ENCODE data around the gene ATL1.
A peak's percentile ranks its signal among the peaks of the same experiment; 100 is the strongest.
"Not testable (repeated sequence)": the region's sequence is repeated elsewhere in the genome, so short reads cannot be mapped to it uniquely, and the experiment has no call there.

Gene ATL1

DNA sequence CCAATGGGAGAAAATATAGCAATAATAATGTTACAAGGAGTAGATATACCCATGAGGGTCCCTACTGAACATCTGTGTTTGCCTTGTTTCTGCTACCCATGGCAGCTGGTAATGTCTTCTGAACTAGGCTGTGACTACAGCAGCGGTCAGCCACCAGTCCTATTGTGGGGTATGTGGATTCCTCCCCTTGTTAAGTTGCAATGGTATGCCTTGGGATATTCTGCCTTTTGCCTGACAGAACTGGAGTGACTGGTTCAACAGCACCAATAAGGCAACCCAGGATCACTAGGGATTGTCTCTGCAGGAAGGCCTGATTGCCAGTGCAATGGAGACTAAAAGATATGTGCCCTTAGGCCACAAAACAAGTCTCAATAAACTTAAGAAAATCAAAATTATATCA is 9.7 kb upstream of the ATL1 start:
- DNase-seq (ENCODE audit: low read depth): peak; percentile 64
- TF ChIP-seq, protein P1, sequence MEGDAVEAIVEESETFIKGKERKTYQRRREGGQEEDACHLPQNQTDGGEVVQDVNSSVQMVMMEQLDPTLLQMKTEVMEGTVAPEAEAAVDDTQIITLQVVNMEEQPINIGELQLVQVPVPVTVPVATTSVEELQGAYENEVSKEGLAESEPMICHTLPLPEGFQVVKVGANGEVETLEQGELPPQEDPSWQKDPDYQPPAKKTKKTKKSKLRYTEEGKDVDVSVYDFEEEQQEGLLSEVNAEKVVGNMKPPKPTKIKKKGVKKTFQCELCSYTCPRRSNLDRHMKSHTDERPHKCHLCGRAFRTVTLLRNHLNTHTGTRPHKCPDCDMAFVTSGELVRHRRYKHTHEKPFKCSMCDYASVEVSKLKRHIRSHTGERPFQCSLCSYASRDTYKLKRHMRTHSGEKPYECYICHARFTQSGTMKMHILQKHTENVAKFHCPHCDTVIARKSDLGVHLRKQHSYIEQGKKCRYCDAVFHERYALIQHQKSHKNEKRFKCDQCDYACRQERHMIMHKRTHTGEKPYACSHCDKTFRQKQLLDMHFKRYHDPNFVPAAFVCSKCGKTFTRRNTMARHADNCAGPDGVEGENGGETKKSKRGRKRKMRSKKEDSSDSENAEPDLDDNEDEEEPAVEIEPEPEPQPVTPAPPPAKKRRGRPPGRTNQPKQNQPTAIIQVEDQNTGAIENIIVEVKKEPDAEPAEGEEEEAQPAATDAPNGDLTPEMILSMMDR (IDR thresholded peaks at IDR 0.05; ENCODE audit: insufficient read depth, low read depth, low read length, missing control alignments): no peak
- H3K4me3 ChIP-seq (ENCODE audit: low read length): no peak overlapping the region

DNA sequence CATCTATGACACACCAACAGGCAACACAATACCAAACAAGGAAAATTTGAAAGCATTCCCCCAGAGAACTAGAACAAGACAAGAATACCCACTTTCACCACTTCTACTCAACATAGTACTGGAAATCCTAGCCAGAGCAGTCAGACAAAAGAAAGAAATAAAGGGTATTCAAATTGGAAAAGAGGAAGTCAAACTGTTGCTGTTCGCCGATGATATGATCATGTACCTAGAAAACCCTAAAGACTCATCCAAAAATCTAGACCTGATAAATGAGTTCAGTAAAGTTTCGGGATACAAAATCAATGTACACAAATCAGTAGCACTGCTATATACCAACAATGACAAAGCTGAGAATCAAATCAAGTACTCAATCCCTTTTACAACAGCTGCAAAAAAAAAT is 8.1 kb upstream of the ATL1 start:
- no peak overlapping the region for H3K4me3 ChIP-seq (ENCODE audit: low read length)
- no peak for DNase-seq (ENCODE audit: low read depth)
- TF ChIP-seq, protein P1 (IDR thresholded peaks at IDR 0.05; ENCODE audit: insufficient read depth, low read depth, low read length, missing control alignments): no peak

DNA sequence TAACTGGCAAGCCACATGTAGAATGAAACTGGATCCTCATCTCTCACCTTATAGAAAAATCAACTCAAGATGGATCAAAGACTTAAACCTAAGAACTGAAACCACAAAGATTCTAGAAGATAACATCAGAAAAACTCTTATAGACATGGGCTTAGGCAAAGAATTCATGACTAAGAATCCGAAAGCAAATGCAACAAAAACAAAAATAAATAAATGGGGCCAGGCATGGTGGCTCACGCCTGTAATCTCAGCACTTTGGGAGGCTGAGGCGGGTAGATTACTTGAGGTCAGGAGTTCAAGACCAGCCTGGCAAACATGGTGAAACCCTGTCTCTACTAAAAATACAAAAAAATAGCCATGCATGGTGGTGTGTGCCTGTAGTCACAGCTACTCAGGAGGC is 7.1 kb upstream of the ATL1 start:
- DNase-seq (ENCODE audit: low read depth); H3K4me3 ChIP-seq (ENCODE audit: low read length): not testable (repeated sequence)

DNA sequence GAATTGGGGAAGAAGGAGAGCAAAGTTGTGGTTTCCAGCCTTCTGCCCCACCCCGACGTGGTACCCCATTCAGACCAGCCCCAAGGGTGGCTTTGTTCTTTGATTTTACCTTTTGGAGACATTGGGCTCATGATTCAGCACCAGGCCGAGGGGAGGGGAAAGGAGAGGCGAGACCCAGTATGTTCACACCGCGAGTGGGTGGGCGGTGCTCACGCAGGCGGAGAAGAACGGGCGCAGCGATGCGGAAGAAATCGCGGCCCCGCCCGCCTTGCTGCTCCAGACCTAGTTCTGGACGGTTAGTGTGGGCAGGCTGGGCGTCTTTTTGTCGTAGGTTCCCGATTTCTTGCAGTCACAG is 963 bp downstream of the ATL1 start:
- peak; percentile 67 for DNase-seq (ENCODE audit: low read depth)
- TF ChIP-seq, protein P1 (IDR thresholded peaks at IDR 0.05; ENCODE audit: insufficient read depth, low read depth, low read length, missing control alignments): no peak
- H3K4me3 ChIP-seq (ENCODE audit: low read length): peak overlapping the region; percentile 69

DNA sequence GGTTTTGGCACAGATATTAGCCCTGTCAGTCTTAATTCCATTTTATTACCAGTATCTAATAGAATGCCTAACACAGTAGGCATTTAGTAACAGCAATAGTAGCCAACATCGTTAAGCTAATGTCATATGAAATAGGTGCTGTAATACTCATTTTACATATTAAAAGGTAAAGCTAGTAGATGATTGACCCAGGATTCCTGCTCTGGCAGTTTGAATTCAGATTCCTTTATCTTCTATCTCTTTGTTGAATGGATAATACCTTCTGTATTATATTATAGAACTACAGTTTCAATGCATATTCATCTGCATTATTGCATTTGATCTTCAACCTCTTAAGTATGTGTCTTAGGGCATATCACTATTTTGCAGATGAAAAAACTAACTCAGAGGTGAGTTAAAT is 2.9 kb downstream of the ATL1 start:
- DNase-seq (ENCODE audit: low read depth): no peak
- TF ChIP-seq, protein P1 (IDR thresholded peaks at IDR 0.05; ENCODE audit: insufficient read depth, low read depth, low read length, missing control alignments): no peak
- no peak overlapping the region for H3K4me3 ChIP-seq (ENCODE audit: low read length)

DNA sequence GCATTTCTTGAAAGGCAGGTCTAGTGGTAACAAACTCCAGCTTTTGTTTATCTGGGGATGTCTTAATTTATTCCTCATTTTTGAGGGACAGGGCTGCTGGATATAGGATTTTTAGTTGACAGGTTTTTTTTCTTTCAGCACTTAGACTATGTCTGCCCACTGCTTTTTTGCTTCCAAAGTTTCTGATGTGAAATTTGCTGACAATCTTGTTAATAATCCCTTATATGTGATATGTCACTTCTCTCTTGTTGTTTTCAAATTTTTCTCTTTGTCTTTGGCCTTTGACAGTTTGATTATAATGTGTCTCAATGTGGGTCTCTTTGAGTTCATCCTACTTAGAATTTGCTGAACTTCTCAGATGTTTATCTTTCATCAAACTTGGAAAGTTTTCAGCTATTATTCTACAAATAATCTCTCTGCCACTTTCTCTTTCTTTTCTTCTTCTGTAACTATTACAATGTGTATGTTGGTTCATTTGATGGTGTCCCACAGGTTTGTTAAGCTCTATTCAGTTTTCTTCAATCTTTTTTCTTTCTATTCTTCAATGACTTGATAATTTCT is 9.8 kb downstream of the ATL1 start:
- H3K4me3 ChIP-seq (ENCODE audit: low read length): no peak overlapping the region
- TF ChIP-seq, protein P1 (IDR thresholded peaks at IDR 0.05; ENCODE audit: insufficient read depth, low read depth, low read length, missing control alignments): no peak
- no peak for DNase-seq (ENCODE audit: low read depth)

DNA sequence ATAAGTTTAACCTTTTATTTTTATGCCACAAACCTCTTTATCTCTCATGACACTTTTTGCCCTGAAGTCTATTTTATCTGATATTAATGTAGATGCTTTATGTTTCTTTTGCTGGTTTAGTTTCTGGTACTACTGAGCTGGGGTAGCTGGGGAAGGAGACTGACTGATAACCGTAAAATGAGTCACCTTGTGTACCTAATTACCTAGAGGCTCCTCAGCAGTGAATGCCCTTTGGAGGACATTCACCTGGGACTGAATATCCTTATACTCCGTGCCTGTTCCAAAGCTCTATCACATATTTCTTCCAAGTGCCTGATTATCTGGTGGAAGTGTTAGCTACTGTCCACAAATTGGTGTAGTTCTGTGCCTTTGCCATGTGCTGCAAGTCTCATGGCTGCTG is 13.9 kb downstream of the ATL1 start:
- TF ChIP-seq, protein P1 (IDR thresholded peaks at IDR 0.05; ENCODE audit: insufficient read depth, low read depth, low read length, missing control alignments): no peak
- H3K4me3 ChIP-seq (ENCODE audit: low read length): no peak overlapping the region
- peak; percentile 25 for DNase-seq (ENCODE audit: low read depth)

All from epithelial cell of esophagus (primary cell).